WTC11 (cell line): ENCODE data around the gene CERT1.

Source experiments
- AFF4 ChIP-seq: sonication (generic); formaldehyde crosslinking; IDR thresholded peaks from 2 replicates; pipeline ENCODE4 v1.8.1; 2023; ENCODE audit warnings: mild to moderate bottlenecking, missing genetic modification reagents, borderline replicate concordance
- ATF1 ChIP-seq: sonication (generic); formaldehyde crosslinking; IDR thresholded peaks from 2 replicates; pipeline ENCODE4 v1.8.1; 2023; ENCODE audit warnings: mild to moderate bottlenecking, moderate library complexity, missing genetic modification reagents
- CBFB ChIP-seq: sonication (generic); formaldehyde crosslinking; IDR thresholded peaks from 2 replicates; pipeline ENCODE4 v1.8.1; 2022; ENCODE audit warnings: mild to moderate bottlenecking, low read depth, missing genetic modification reagents
- NR2C2 ChIP-seq: sonication (generic); formaldehyde crosslinking; IDR thresholded peaks from 2 replicates; pipeline ENCODE4 v1.8.0; 2022; ENCODE audit warnings: mild to moderate bottlenecking, missing genetic modification reagents
- TF ChIP-seq, protein P1 (sequence below): fragments of 200-600 bp; IDR thresholded peaks from 2 replicates; pipeline ENCODE4 v1.8.0; 2022; ENCODE audit warnings: antibody characterized with exemption
- TF ChIP-seq, protein P2 (sequence below): sonication (generic); formaldehyde crosslinking; IDR thresholded peaks from 2 replicates; pipeline ENCODE4 v1.8.1; 2023; ENCODE audit warnings: mild to moderate bottlenecking, moderate library complexity, missing genetic modification reagents
- TF ChIP-seq, protein P3 (sequence below): fragments of 250-450 bp; sonication (Bioruptor Pico); IDR thresholded peaks from 2 replicates; pipeline ENCODE4 v1.8.0; 2021; ENCODE audit warnings: mild to moderate bottlenecking
- TF ChIP-seq, protein P4 (sequence below): sonication (generic); formaldehyde crosslinking; IDR thresholded peaks from 2 replicates; pipeline ENCODE4 v1.8.1; 2022; ENCODE audit warnings: low read depth, missing genetic modification reagents, borderline replicate concordance

GRCh38 chr5:75512383-75513074 lies 1.1 kb upstream of the CERT1 start:
- TF ChIP-seq CBFB (CRISPR knock-in tag) (no peak), NR2C2 (CRISPR knock-in tag) (no peak), AFF4 (CRISPR knock-in tag) (no peak), ATF1 (CRISPR knock-in tag) (no peak)
- TF ChIP-seq, protein P1, sequence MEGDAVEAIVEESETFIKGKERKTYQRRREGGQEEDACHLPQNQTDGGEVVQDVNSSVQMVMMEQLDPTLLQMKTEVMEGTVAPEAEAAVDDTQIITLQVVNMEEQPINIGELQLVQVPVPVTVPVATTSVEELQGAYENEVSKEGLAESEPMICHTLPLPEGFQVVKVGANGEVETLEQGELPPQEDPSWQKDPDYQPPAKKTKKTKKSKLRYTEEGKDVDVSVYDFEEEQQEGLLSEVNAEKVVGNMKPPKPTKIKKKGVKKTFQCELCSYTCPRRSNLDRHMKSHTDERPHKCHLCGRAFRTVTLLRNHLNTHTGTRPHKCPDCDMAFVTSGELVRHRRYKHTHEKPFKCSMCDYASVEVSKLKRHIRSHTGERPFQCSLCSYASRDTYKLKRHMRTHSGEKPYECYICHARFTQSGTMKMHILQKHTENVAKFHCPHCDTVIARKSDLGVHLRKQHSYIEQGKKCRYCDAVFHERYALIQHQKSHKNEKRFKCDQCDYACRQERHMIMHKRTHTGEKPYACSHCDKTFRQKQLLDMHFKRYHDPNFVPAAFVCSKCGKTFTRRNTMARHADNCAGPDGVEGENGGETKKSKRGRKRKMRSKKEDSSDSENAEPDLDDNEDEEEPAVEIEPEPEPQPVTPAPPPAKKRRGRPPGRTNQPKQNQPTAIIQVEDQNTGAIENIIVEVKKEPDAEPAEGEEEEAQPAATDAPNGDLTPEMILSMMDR = no peak
- TF ChIP-seq, protein P2, sequence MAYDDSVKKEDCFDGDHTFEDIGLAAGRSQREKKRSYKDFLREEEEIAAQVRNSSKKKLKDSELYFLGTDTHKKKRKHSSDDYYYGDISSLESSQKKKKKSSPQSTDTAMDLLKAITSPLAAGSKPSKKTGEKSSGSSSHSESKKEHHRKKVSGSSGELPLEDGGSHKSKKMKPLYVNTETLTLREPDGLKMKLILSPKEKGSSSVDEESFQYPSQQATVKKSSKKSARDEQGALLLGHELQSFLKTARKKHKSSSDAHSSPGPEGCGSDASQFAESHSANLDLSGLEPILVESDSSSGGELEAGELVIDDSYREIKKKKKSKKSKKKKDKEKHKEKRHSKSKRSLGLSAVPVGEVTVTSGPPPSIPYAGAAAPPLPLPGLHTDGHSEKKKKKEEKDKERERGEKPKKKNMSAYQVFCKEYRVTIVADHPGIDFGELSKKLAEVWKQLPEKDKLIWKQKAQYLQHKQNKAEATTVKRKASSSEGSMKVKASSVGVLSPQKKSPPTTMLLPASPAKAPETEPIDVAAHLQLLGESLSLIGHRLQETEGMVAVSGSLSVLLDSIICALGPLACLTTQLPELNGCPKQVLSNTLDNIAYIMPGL (CRISPR knock-in tag) = no peak
- TF ChIP-seq, protein P3, sequence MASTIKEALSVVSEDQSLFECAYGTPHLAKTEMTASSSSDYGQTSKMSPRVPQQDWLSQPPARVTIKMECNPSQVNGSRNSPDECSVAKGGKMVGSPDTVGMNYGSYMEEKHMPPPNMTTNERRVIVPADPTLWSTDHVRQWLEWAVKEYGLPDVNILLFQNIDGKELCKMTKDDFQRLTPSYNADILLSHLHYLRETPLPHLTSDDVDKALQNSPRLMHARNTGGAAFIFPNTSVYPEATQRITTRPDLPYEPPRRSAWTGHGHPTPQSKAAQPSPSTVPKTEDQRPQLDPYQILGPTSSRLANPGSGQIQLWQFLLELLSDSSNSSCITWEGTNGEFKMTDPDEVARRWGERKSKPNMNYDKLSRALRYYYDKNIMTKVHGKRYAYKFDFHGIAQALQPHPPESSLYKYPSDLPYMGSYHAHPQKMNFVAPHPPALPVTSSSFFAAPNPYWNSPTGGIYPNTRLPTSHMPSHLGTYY (CRISPR knock-in tag) = no peak
- TF ChIP-seq, protein P4, sequence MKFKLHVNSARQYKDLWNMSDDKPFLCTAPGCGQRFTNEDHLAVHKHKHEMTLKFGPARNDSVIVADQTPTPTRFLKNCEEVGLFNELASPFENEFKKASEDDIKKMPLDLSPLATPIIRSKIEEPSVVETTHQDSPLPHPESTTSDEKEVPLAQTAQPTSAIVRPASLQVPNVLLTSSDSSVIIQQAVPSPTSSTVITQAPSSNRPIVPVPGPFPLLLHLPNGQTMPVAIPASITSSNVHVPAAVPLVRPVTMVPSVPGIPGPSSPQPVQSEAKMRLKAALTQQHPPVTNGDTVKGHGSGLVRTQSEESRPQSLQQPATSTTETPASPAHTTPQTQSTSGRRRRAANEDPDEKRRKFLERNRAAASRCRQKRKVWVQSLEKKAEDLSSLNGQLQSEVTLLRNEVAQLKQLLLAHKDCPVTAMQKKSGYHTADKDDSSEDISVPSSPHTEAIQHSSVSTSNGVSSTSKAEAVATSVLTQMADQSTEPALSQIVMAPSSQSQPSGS (CRISPR knock-in tag) = no peak
